HL-60 (cell line): ENCODE data around the gene E2F4.

Experiments
- GABPA ChIP-seq: IDR thresholded peaks from 2 replicates; pipeline ENCODE4 v1.6.1; 2012; ENCODE audit warnings: low read depth
- POLR2AphosphoS5 ChIP-seq: IDR thresholded peaks from 2 replicates; pipeline ENCODE4 v1.6.1; 2012; ENCODE audit warnings: low read depth
- TF ChIP-seq, protein P1 (sequence below): IDR thresholded peaks from one replicate; pipeline ENCODE4 v1.5.1; 2011; ENCODE audit warnings: low read length, control low read depth, inconsistent platforms; ENCODE audit not compliant: insufficient read depth
- TF ChIP-seq, protein P2 (sequence below): IDR thresholded peaks from 2 replicates; pipeline ENCODE4 v1.6.1; 2012; ENCODE audit warnings: low read depth; ENCODE audit not compliant: insufficient replicate concordance

DNA sequence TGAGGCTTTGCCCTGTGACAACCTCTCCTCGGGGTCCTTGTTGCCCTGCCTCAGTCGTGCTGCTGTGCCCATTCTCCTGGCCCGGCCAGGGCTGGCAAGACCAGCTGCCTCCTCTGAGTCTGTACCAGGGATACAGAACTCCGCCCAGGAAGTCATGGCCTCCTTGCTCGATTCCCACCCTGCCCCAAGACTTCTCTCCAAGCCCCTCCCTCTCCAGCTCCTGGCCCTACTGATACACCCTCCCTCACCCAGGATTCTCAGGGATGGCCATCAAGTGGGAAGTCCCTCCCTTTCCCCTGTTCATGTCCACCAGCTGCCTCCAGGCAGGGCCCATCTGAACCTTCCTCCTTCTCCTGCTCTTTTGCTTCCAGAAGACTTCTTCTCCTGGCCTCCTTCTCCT is 23.8 kb downstream of the E2F4 start:
- TF ChIP-seq, protein P1, sequence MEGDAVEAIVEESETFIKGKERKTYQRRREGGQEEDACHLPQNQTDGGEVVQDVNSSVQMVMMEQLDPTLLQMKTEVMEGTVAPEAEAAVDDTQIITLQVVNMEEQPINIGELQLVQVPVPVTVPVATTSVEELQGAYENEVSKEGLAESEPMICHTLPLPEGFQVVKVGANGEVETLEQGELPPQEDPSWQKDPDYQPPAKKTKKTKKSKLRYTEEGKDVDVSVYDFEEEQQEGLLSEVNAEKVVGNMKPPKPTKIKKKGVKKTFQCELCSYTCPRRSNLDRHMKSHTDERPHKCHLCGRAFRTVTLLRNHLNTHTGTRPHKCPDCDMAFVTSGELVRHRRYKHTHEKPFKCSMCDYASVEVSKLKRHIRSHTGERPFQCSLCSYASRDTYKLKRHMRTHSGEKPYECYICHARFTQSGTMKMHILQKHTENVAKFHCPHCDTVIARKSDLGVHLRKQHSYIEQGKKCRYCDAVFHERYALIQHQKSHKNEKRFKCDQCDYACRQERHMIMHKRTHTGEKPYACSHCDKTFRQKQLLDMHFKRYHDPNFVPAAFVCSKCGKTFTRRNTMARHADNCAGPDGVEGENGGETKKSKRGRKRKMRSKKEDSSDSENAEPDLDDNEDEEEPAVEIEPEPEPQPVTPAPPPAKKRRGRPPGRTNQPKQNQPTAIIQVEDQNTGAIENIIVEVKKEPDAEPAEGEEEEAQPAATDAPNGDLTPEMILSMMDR: no peak
- TF ChIP-seq POLR2AphosphoS5 (no peak), GABPA (no peak)
- TF ChIP-seq, protein P2, sequence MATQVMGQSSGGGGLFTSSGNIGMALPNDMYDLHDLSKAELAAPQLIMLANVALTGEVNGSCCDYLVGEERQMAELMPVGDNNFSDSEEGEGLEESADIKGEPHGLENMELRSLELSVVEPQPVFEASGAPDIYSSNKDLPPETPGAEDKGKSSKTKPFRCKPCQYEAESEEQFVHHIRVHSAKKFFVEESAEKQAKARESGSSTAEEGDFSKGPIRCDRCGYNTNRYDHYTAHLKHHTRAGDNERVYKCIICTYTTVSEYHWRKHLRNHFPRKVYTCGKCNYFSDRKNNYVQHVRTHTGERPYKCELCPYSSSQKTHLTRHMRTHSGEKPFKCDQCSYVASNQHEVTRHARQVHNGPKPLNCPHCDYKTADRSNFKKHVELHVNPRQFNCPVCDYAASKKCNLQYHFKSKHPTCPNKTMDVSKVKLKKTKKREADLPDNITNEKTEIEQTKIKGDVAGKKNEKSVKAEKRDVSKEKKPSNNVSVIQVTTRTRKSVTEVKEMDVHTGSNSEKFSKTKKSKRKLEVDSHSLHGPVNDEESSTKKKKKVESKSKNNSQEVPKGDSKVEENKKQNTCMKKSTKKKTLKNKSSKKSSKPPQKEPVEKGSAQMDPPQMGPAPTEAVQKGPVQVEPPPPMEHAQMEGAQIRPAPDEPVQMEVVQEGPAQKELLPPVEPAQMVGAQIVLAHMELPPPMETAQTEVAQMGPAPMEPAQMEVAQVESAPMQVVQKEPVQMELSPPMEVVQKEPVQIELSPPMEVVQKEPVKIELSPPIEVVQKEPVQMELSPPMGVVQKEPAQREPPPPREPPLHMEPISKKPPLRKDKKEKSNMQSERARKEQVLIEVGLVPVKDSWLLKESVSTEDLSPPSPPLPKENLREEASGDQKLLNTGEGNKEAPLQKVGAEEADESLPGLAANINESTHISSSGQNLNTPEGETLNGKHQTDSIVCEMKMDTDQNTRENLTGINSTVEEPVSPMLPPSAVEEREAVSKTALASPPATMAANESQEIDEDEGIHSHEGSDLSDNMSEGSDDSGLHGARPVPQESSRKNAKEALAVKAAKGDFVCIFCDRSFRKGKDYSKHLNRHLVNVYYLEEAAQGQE: no peak
